HG02610 (cell line): ENCODE results near the gene HOXD9.

Experiments used
- ATAC-seq: cut with Tn5 transposase; IDR thresholded peaks from one replicate; pipeline ENCODE4 v1.9.1; 2021; ENCODE audit warnings: mild to moderate bottlenecking, moderate library complexity; ENCODE audit not compliant: unreplicated experiment

The HOXD9 gene

GRCh38 chr2:176122683-176123410, at the start of gene HOXD9:
HOXD9 (plus strand) TSS chr2:176122719; CDS start chr2:176122769, 50 bp downstream.
- no peak for ATAC-seq

GRCh38 chr2:176072951-176073904, 49.3 kb upstream of the HOXD9 start:
- ATAC-seq = no peak

DNA sequence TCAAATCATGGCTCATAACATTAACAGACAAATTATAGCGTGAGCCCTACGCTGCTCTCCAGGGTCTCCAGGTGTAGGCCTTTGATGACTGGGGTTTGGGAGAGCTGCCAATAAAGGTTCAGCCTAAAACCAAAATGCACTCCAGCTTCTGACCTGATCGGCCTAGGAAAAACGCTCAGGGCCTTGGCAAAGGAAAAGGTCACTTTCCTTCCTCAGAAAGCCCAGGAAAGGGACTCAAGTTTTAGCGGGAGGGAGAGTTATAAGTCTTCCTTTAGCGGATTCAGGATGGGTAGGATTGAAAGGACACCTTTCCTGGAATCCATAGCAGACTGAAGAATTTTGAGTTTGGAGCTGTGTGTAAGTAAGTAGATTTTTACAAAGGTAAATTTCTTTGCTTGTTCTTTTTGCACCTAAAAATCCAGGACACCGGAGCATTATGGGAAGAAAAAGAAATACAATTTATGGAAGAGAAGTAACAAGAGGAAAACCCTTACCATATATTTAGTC, 47.5 kb upstream of the HOXD9 start:
- no peak for ATAC-seq

- ATAC-seq = no peak
Measured at GRCh38 chr2:176075481-176075880, 47.0 kb upstream of the HOXD9 start.

GRCh38 chr2:176076063-176076462, 46.5 kb upstream of the HOXD9 start:
- ATAC-seq = no peak

DNA sequence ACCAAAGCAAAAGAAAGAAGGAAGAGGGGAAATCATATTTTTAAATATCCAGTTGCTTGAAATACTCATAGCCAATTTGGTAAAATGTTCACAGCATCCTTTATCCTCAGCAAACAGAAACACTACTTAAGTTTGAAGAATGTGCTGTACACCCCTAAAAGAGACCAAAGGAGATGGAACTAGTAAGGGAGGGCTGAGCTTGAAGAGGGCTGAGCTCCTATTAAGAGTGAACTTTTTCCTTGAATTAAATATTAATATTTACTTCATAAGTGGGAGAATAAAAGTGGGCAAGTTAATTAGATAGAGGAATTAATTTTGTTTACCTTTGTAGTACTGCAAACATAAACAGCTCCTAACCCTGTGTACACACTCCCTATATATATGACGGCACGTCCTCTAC, 45.7 kb upstream of the HOXD9 start:
- ATAC-seq = no peak

GRCh38 chr2:176078541-176079284, 43.8 kb upstream of the HOXD9 start:
- no peak for ATAC-seq

DNA sequence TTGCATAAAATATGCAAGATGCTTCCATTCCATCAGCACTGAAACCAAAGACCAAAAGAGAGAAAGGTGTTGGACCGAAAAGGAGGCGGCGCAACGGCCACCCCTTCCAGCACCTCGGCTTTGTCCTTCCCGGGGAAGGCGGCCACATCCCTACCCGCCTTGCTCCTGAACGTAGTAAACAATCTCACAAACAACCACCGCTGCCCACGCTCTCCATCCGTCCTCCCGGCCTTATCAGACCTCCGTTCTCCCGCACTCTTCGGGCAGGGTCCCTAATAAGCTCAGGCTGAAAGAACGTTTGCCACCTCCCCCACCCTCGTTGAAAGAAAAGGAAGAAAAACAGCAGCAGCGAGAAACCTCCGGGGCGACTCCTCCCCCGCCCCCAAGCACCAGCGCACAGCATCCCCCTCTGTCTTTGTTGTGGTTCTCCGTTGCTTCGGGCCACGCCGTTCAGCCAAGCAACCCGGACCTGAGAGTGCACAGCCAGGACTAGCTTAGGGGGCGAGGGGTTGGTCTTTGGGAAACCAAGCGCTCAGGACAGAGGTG, 43.2 kb upstream of the HOXD9 start:
- no peak for ATAC-seq

- no peak for ATAC-seq
Measured at GRCh38 chr2:176079831-176080539, 42.5 kb upstream of the HOXD9 start.

DNA sequence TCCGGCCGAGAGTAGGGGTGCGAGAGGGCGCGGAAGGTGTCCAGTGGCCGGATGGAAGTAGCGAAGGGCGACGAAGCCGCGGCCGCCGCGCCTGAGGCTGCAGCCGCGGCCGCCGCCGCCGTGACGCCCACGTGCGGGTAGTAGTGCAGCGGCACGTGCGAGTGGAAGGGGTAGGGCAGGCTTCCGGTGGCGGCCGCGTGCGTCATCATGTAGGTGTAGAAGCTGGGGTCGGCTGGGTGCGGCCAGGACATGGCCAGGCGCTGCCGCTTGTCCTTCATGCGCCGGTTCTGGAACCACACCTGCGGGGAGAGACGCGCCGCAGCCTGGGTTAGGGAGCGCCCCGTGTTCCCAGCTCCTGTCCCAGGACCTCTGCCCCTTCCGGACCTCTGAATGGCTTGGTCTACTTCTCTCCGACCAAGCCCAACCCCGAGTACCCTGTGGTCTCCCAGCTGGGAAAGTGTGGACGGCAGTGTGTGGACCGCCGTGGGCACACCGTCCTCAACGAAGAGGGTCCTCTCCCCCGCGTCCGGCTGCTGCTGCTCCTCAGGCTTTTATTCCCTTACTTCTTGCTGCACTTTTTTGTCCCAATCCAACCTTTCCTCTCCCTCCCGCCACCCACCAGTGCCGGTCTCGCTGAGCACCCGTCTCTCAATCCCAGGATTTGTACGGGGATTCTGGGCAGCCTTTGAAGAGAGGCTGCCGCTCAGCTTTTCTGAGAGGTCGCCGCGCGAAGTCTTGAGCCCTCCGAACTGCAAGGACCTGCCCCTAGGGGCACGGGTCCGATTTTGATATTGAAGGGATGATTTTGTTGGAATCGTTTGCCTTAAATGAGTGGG, 41.8 kb upstream of the HOXD9 start:
- no peak for ATAC-seq

DNA sequence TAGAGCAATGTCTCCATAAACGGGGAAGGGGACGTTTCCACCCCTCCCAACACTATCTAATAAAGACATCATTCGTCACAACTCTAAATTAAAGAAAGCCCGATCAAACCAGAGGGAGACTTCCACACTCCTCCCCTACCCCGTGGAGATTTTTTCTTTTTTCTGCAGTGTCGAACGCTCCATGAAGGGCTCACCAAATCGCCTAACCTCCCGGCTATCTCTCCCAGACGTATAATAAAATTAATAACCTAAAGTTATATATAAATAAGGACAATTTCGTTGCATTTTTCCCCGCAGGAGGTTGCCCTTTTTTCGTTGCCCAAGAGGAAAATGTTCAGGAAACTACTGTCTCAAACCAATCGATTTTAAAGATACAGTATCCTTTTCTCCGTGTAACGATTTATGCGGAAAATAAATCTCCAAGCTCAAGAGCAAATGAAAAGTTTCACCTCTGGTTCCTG, 41.1 kb upstream of the HOXD9 start:
- no peak for ATAC-seq

GRCh38 chr2:176081837-176082524, 40.5 kb upstream of the HOXD9 start:
- no peak for ATAC-seq

DNA sequence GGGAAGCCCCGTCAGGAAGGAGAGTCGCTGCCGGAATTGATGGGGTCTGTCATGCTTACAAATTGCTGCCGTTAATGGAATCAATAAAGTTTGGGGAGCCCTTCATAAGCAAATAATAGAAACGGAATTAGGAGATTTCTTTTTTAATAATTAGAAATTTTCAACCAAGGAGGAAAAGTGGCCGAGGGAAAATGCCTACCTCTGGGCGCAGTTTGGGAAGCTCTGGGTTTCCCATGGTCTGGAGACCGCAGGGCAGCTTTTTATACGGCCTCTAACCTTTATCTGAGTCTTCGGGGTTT, 40.0 kb upstream of the HOXD9 start:
- no peak for ATAC-seq

DNA sequence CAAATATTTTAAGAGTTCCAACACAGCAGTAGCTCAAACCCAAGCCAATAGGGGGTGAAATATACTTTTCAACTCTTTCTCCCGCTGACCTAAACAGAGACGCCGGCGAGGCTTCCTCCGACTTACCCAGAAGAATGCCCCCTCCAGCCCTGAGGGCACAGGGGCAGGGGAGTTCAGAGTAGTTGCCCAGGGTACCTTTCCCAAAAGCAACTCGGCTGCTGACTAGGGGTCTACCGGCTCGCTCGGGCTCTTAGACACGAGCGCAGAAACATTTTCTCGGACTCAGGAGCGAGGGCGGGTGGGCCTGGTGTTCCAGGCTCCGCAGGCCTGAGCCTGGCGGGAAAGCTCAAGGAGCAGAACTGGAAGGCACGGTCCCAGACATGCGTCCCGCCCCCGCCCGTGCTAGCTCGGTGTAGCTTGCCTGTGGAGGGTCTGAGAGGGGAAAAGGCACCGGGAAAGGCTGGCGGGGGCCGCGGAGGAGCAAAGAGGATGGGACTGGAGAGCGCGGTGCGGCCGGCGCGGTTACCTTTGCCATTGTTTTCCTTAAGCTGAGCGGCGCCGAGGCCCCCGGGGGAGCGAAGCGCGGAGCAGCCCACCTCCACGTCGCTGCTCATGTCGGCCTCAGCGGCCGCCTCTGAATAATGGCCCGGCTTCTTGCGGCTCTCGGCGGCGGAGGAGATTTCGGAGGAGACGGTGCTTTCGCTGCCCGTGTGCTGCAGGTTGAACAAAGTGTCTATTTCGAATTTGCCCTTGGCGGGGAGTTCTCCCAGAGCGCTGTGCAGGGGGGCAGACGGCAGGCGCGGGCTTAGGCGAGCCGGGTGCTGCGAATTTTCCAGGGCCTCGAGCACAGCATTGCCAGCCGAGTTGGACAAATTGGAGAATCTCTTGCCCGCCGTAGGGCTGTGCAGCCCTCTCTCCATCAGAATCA, 39.4 kb upstream of the HOXD9 start:
- ATAC-seq = no peak

DNA sequence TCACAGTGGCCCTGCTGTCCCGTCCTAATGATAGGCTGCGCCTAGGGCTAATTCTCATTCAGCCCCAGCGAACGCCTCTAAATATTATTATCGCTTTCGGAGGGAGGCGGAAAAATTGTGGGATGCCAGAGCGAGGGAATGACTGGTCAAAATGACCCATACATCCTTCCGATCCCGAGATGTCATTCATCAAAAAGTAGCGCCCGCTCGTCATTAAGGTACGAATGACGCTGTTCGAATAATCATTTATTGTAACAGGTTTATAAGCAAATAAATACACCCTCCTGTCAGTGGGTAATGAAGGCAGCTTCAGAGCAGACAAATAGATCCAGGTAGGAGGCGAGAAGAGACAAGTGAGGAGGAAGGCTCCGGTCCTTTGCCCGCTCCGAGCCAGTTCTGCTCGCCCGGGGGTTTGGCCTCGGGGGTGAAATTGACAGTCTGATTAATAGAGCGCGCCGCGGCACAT, 38.7 kb upstream of the HOXD9 start, which contains the start of gene EVX2:
TSS of gene EVX2 (minus strand) at position 167 of the 466 bp plus-strand sequence. CDS start 186 bp downstream, outside the sequence.
- ATAC-seq = no peak

GRCh38 chr2:176084611-176085119, 37.9 kb upstream of the HOXD9 start:
- ATAC-seq = no peak

DNA sequence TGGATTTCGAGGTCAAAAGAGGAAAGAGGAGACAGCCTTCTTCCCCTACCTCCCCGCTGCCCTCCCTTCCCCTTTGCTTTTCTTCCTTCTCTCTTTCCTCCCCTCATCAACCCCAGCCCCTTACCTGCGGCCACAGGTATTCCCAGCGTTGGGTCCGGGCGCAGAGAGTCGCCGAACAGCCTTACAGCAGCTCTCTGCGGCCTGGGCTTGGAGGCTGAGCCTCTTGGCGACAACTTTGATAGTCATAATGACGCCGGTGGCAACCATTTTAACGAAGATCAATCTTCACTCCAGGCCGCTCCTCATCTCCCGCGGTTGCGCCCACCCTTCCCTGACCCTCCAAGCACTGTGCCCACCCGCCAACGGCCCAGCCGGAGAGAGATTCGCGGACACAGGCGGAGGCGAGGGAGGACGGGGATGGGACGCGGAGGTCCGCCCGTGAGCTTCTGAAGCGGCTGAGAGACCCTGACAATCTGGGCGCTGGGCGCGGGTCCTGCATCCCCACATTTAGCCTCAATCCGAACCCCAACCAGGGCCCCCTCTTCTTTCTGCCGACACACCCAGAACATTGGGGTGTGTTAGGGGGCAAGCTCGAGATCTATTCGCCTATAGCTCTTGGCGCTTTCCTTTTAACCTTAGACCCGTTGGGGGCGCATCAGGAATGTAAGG, 37.3 kb upstream of the HOXD9 start:
- no peak for ATAC-seq
